ENCODE results near the gene VPS4B.

GRCh38 chr18:63430526-63430925 is 8.2 kb upstream of the VPS4B start:
- no peak for TF ChIP-seq POLR2A (IDR thresholded peaks at IDR 0.05)
- TF ChIP-seq CTCF (IDR thresholded peaks at IDR 0.05), result no peak

Data from suprapubic skin (tissue), 3 donors.